GM10266 (cell line): ENCODE results near the gene KCNIP4.

Experiments used
- DNase-seq: peaks from one replicate; pipeline ENCODE4 v3.0.0; 2012; ENCODE audit errors: extremely low spot score
- CTCF ChIP-seq: IDR thresholded peaks from 2 replicates; pipeline ENCODE4 v1.5.1; 2012; ENCODE audit warnings: mild to moderate bottlenecking, low read depth; ENCODE audit not compliant: control insufficient read depth, insufficient read depth; ENCODE audit errors: missing control alignments

KCNIP4 gene

GRCh38 chr4:21387683-21388082, 560.9 kb downstream of the KCNIP4 start:
- TF ChIP-seq CTCF, result no peak
- DNase-seq, result no peak

GRCh38 chr4:21386166-21386780, 562.3 kb downstream of the KCNIP4 start:
- no peak for DNase-seq
- no peak for TF ChIP-seq CTCF

- no peak for TF ChIP-seq CTCF
- DNase-seq, result no peak
Measured at GRCh38 chr4:21385706-21386105, 562.9 kb downstream of the KCNIP4 start.

GRCh38 chr4:21384609-21385008, 564.0 kb downstream of the KCNIP4 start:
- no peak for TF ChIP-seq CTCF
- no peak for DNase-seq

GRCh38 chr4:21380861-21381260, 567.7 kb downstream of the KCNIP4 start:
- no peak for DNase-seq

GRCh38 chr4:21377046-21377445, 571.5 kb downstream of the KCNIP4 start:
- DNase-seq, result no peak

More at GRCh38 chr4:21380861-21381260, 567.7 kb downstream of the KCNIP4 start:
- TF ChIP-seq CTCF, result no peak

More at GRCh38 chr4:21377046-21377445, 571.5 kb downstream of the KCNIP4 start:
- no peak for TF ChIP-seq CTCF
